ENCODE results near the gene SCUBE1. TPM values are rescaled to one million over a fixed set of nuclear protein-coding genes. Genes with fewer than 3 reads are reported as not detected.

Gene SCUBE1
- not detected in 2 replicates for total RNA-seq

DNA sequence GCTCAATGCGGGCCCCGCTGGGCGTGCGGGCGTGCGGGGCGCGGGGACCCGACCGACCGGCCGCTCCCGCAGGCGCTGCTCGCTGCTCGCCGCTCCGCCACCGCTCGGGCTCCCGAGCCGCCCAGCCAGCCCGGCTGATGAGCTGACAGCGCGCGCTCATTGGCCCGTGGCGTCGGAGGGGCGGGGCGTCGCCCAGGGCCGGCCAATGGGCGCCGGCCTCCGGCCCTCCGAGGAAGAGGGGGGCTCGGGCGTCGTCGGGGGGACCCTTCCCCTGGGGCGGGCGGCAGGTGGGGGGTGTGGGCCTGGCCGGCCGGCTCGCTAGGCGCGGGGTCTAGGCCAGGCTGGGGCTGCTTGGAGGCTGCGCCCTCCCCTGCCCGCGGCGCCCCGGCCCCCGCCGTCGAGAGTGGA is at the start of gene SCUBE1:
TSS of gene SCUBE1 (minus strand) at position 111 of the 408 bp plus-strand sequence. CDS start 111 bp downstream, outside the sequence.
- no peak within 1 kb of the TSS for H3K4me3 ChIP-seq (ENCODE audit: low read depth, low read length)
- TF ChIP-seq, protein P1, sequence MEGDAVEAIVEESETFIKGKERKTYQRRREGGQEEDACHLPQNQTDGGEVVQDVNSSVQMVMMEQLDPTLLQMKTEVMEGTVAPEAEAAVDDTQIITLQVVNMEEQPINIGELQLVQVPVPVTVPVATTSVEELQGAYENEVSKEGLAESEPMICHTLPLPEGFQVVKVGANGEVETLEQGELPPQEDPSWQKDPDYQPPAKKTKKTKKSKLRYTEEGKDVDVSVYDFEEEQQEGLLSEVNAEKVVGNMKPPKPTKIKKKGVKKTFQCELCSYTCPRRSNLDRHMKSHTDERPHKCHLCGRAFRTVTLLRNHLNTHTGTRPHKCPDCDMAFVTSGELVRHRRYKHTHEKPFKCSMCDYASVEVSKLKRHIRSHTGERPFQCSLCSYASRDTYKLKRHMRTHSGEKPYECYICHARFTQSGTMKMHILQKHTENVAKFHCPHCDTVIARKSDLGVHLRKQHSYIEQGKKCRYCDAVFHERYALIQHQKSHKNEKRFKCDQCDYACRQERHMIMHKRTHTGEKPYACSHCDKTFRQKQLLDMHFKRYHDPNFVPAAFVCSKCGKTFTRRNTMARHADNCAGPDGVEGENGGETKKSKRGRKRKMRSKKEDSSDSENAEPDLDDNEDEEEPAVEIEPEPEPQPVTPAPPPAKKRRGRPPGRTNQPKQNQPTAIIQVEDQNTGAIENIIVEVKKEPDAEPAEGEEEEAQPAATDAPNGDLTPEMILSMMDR (conservative IDR thresholded peaks at IDR 0.05; ENCODE audit: low read depth, low read length) = no peak
- no peak for DNase-seq (ENCODE audit: low read depth)

DNA sequence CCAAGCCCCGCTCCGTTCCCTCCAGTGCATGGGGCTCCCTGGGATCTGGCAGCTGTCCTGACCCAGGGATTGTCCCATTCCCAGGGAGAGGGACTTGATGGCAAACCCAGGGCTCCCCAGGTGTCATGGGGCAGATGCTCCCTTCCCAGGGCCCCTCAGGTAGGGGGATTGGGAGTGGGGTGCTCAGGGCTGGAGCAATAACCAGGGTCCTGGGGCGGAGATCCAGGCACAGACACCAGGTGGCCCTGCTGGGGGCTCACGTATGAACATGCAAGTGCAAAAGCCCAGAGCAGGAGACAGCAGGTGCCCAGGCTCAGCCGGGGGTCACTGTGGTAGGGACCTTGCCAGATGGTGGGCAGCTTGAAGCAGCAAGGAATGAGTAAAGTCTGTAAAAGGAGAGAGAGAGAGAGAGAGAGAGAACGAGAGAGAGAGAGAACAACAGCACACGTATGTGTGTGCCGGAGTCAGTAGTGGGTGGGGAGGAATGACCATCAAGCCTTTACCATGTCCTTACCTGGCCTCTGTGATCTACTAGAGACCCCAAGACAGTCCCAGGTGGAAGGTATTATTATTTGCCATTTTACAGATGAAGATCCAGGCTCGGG is 49.3 kb upstream of the SCUBE1 start:
- no peak overlapping the region for H3K4me3 ChIP-seq (ENCODE audit: low read depth, low read length)
- DNase-seq (ENCODE audit: low read depth) = no peak
- TF ChIP-seq, protein P1 (conservative IDR thresholded peaks at IDR 0.05; ENCODE audit: low read depth, low read length) = no peak

DNA sequence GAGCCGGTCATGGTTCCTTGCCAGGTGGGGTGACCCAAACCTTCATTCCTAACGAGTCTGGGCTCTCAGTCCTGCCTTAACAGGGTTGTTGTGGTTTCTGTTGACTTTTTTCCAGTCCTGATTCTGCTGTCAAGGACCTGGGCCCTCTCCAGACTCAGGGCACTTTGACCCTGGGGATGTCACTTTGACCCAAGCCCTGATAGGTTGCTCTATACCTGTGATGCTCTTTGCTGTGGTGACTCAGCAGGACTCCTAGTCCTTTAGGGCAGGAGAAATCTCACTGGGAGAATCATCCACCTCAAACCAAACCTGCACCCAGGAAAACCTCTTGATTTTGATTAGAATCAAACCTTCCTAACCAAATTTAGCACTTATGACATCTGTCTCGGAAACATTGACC is 48.1 kb upstream of the SCUBE1 start:
- TF ChIP-seq, protein P1 (conservative IDR thresholded peaks at IDR 0.05; ENCODE audit: low read depth, low read length) = no peak
- DNase-seq (ENCODE audit: low read depth) = no peak
- H3K4me3 ChIP-seq (ENCODE audit: low read depth, low read length) = no peak overlapping the region

DNA sequence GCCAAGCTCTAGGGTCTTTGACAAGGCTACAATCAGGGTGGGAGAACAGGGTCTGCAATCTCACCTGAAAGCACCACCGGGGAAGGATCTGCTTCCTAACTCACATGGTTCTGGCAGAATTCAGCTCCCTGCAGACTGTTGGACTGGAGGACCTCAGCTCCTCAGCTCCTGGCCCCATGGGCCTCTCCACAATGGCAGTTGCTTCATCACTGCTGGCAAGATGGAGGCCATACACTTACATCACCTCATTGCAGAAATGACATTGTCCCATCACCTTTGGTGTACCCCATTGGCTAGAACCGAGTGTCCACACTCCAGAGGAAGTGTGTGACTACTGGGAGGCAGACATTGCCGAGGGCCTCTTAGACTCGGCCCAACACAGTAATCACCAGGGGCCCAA is 47.7 kb upstream of the SCUBE1 start:
- TF ChIP-seq, protein P1 (conservative IDR thresholded peaks at IDR 0.05; ENCODE audit: low read depth, low read length) = no peak
- H3K4me3 ChIP-seq (ENCODE audit: low read depth, low read length) = no peak overlapping the region
- DNase-seq (ENCODE audit: low read depth) = no peak

DNA sequence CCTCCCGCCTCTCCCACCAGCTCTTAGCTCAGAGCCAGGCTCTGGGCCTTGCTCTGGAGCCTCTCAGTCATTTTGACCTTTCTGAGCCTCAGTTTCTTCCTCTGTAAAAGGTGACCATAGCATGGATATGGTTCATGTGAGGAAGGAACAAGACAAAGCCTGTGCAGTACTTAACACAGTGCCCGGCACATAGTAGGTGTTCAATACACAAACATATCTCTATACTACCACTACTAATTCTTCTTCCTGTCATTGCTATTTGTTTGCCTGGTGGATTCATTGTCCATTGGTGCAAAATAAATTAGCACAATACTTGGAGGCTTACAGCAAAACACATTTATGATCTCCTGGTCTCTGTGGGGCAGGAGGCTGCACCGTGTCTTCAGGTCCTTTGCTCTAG is 47.0 kb upstream of the SCUBE1 start:
- TF ChIP-seq, protein P1 (conservative IDR thresholded peaks at IDR 0.05; ENCODE audit: low read depth, low read length) = no peak
- DNase-seq (ENCODE audit: low read depth) = no peak

GRCh38 chr22:43389227-43389836 is 46.2 kb upstream of the SCUBE1 start:
- TF ChIP-seq, protein P1 (conservative IDR thresholded peaks at IDR 0.05; ENCODE audit: low read depth, low read length) = no peak
- no peak for DNase-seq (ENCODE audit: low read depth)
- no peak overlapping the region for H3K4me3 ChIP-seq (ENCODE audit: low read depth, low read length)

More for the DNA sequence above, 47.0 kb upstream of the SCUBE1 start:
- no peak overlapping the region for H3K4me3 ChIP-seq (ENCODE audit: low read depth, low read length)

DNA sequence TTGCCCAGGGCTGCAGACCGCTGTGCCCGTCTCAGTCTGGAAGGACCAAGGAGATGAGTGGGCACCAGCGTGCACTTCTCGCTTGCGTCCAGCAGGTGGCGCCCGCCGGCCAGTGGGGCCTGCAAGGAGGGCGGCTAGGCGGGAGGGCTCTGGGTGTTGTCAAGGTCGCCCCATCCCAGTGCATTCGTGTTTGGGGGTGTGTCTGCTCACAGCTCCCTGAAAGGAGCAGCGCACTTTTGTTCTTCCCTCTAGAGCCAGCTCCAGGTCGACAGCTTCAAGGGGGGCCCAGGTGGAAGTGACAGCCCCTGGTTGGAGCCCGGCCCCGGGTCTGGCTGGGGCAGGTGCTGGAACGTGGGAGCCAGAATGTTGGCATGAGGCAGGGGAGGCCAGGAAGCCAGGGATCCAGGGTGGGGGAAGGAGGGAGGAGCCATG is 45.3 kb upstream of the SCUBE1 start:
- TF ChIP-seq, protein P1 (conservative IDR thresholded peaks at IDR 0.05; ENCODE audit: low read depth, low read length) = peak; percentile 89

More for the DNA sequence above, 45.3 kb upstream of the SCUBE1 start:
- no peak for DNase-seq (ENCODE audit: low read depth)
- H3K4me3 ChIP-seq (ENCODE audit: low read depth, low read length) = no peak overlapping the region

Measured in epithelial cell of proximal tubule (primary cell).